Activated naive CD4-positive, alpha-beta T cell (primary cell): ENCODE measurements around the gene KLHL33.
"Not testable (repeated sequence)": the region's sequence is repeated elsewhere in the genome, so short reads cannot be mapped to it uniquely, and the experiment has no call there.

Experiments
- DNase-seq, 4 experiments: peaks; one replicate each; lab custom pipeline; 2025; lab: John Stamatoyannopoulos, UW

The KLHL33 gene

GRCh38 chr14:20452831-20453230, 16.9 kb upstream of the KLHL33 start:
- not testable (repeated sequence) for DNase-seq

- DNase-seq = no peak
Measured at GRCh38 chr14:20446889-20447288, 10.9 kb upstream of the KLHL33 start.

- DNase-seq = not testable (repeated sequence)
Measured at GRCh38 chr14:20443650-20444049, 7.7 kb upstream of the KLHL33 start.

GRCh38 chr14:20441461-20441860, 5.5 kb upstream of the KLHL33 start:
- no peak for DNase-seq

GRCh38 chr14:20440882-20441281, 4.9 kb upstream of the KLHL33 start:
- DNase-seq = peak in 2 of 4 experiments; percentile 10 to 13

- no peak for DNase-seq
Measured at GRCh38 chr14:20440465-20440864, 4.5 kb upstream of the KLHL33 start.

- DNase-seq = no peak
Measured at GRCh38 chr14:20438664-20439063, 2.7 kb upstream of the KLHL33 start.

GRCh38 chr14:20436363-20436755, 393 bp upstream of the KLHL33 start:
- no peak for DNase-seq

GRCh38 chr14:20434701-20435581, 1.0 kb downstream of the KLHL33 start:
- no peak for DNase-seq

GRCh38 chr14:20429801-20430669, 5.9 kb downstream of the KLHL33 start:
- peak in 1 of 4 experiments; percentile 5 for DNase-seq

- DNase-seq = no peak
Measured at GRCh38 chr14:20428802-20429201, 7.2 kb downstream of the KLHL33 start.

- DNase-seq = no peak
Measured at GRCh38 chr14:20428010-20428365, 8.0 kb downstream of the KLHL33 start.

- DNase-seq = no peak
Measured at GRCh38 chr14:20427231-20428009, 8.5 kb downstream of the KLHL33 start.

GRCh38 chr14:20424851-20425250, 11.1 kb downstream of the KLHL33 start:
- no peak for DNase-seq

- no peak for DNase-seq
Measured at GRCh38 chr14:20422886-20423285, 13.1 kb downstream of the KLHL33 start.

GRCh38 chr14:20421267-20421666, 14.7 kb downstream of the KLHL33 start:
- DNase-seq = no peak

- no peak for DNase-seq
Measured at GRCh38 chr14:20419419-20419818, 16.5 kb downstream of the KLHL33 start.

GRCh38 chr14:20418501-20418909, 17.5 kb downstream of the KLHL33 start:
- DNase-seq = no peak

GRCh38 chr14:20417250-20418186, 18.4 kb downstream of the KLHL33 start:
- no peak for DNase-seq

GRCh38 chr14:20416223-20416622, 19.7 kb downstream of the KLHL33 start:
- DNase-seq = no peak

- DNase-seq = no peak
Measured at GRCh38 chr14:20415782-20416206, 20.2 kb downstream of the KLHL33 start.
